Fibroblast of skin of right quadriceps (primary cell): ENCODE results near the gene CNR2.
"Not testable (repeated sequence)": the region's sequence is repeated elsewhere in the genome, so short reads cannot be mapped to it uniquely, and the experiment has no call there.

Experiments used
- DNase-seq: peaks from one replicate; pipeline ENCODE4 v3.0.0-alpha.2; 2013

Gene CNR2

GRCh38 chr1:23916209-23917131 is 3.3 kb upstream of the CNR2 start:
- peak; percentile 48 for DNase-seq

GRCh38 chr1:23915466-23915865 is 2.3 kb upstream of the CNR2 start:
- no peak for DNase-seq

- no peak for DNase-seq
These were observed 1.8 kb upstream of the CNR2 start for GRCh38 chr1:23914921-23915320.

- no peak for DNase-seq
These were observed 1.2 kb downstream of the CNR2 start for GRCh38 chr1:23911921-23912320.

- DNase-seq, result no peak
These were observed 2.5 kb downstream of the CNR2 start for GRCh38 chr1:23910553-23911246.

GRCh38 chr1:23910144-23910543 is 3.0 kb downstream of the CNR2 start:
- DNase-seq, result no peak

GRCh38 chr1:23909412-23909811 is 3.8 kb downstream of the CNR2 start:
- DNase-seq, result no peak

- DNase-seq, result no peak
These were observed 4.5 kb downstream of the CNR2 start for GRCh38 chr1:23908453-23909341.

GRCh38 chr1:23906731-23907130 is 6.4 kb downstream of the CNR2 start:
- DNase-seq, result no peak

- no peak for DNase-seq
These were observed 7.6 kb downstream of the CNR2 start for GRCh38 chr1:23905461-23906025.

GRCh38 chr1:23904748-23905357 is 8.3 kb downstream of the CNR2 start:
- DNase-seq, result no peak

GRCh38 chr1:23903754-23904153 is 9.4 kb downstream of the CNR2 start:
- DNase-seq, result no peak

- DNase-seq, result no peak
These were observed 10.6 kb downstream of the CNR2 start for GRCh38 chr1:23902321-23903278.

- DNase-seq, result not testable (repeated sequence)
These were observed 13.1 kb downstream of the CNR2 start for GRCh38 chr1:23900017-23900416.

- no peak for DNase-seq
These were observed 14.1 kb downstream of the CNR2 start for GRCh38 chr1:23899070-23899469.

- DNase-seq, result no peak
These were observed 16.1 kb downstream of the CNR2 start for GRCh38 chr1:23897083-23897482.

GRCh38 chr1:23896491-23896890 is 16.7 kb downstream of the CNR2 start:
- DNase-seq, result no peak

- DNase-seq, result no peak
These were observed 17.2 kb downstream of the CNR2 start for GRCh38 chr1:23895993-23896392.

- DNase-seq, result no peak
These were observed 18.1 kb downstream of the CNR2 start for GRCh38 chr1:23895082-23895481.

- no peak for DNase-seq
These were observed 24.1 kb downstream of the CNR2 start for GRCh38 chr1:23889074-23889473.

GRCh38 chr1:23885222-23885621 is 27.9 kb downstream of the CNR2 start:
- no peak for DNase-seq
